Endothelial cell of umbilical vein (primary cell): ENCODE measurements around the gene LGALSL. TPM values are rescaled to one million over a fixed set of nuclear protein-coding genes. Genes with fewer than 3 reads are reported as not detected.

ENCODE experiments used
- BruUV-seq: library from RNA; stranded (reverse); fragments of 400-500 nt; replicated peaks from 2 replicates; lab custom pipeline; 2021; lab: Mats Ljungman, UMichigan
- CTCF ChIA-PET: fragments of 300-600, 350-600 bp; sonication (Branson Sonifier 250); formaldehyde crosslinking; loops from one replicate; lab custom pipeline; 2021; ENCODE audit warnings: antibody characterized with exemption, inconsistent platforms; lab: Charles Lee
- POLR2A ChIA-PET: fragments of 300-600, 350-600 bp; sonication (Branson Sonifier 250); formaldehyde crosslinking; loops from one replicate; lab custom pipeline; 2021; ENCODE audit warnings: antibody characterized with exemption, inconsistent platforms; lab: Charles Lee
- DNase-seq: peaks from one replicate; pipeline ENCODE4 v3.0.0-alpha.2; 2011; ENCODE audit warnings: low read depth, low spot score
- FAIRE-seq: peaks from 2 replicates; lab custom pipeline; 2011; peaks lifted over from hg19 to GRCh38; lab: Jason Lieb, UNC
- H2AFZ ChIP-seq: 2 replicates; pipeline ENCODE4 v1.6.0; 2012; ENCODE audit warnings: low read depth, low read length, control low read depth, inconsistent platforms
- H3K27ac ChIP-seq: 2 replicates; pipeline ENCODE4 v1.5.1; 2011; ENCODE audit warnings: low read depth, mild to moderate bottlenecking, control low read depth, low read length, moderate library complexity; ENCODE audit not compliant: insufficient read depth
- H3K27me3 ChIP-seq, 2 experiments: 2 replicates each; pipeline versions ENCODE4 v1.6.0 to v1.6.1; 2011; ENCODE audit warnings: low read length in 2 of 2, mixed read lengths in 1 of 2; ENCODE audit not compliant: control insufficient read depth in 2 of 2, insufficient read depth in 2 of 2
- H3K36me3 ChIP-seq, 2 experiments: 2 replicates in 1 of 2; 3 replicates in 1 of 2; pipeline ENCODE4 v1.5.1; 2011; ENCODE audit warnings: low read length in 2 of 2, mild to moderate bottlenecking in 1 of 2, moderate library complexity in 1 of 2; ENCODE audit not compliant: control insufficient read depth in 2 of 2, insufficient read depth in 2 of 2; ENCODE audit errors: extremely low read depth in 1 of 2
- H3K4me1 ChIP-seq: 3 replicates; pipeline ENCODE4 v1.5.1; 2011; ENCODE audit warnings: mild to moderate bottlenecking, low read length; ENCODE audit not compliant: control insufficient read depth, insufficient read depth; ENCODE audit errors: extremely low read depth
- H3K4me2 ChIP-seq: 2 replicates; pipeline ENCODE4 v1.6.1; 2011; ENCODE audit warnings: low read length, control low read depth, mixed read lengths; ENCODE audit not compliant: insufficient read depth
- H3K4me3 ChIP-seq, 3 experiments: fragments of 200-600 bp in 1 of 3; sonication (generic), shearing (Covaris generic) in 1 of 3; replicated peaks in 1 of 3; 2 replicates each; pipeline ENCODE4 v1.5.1; 2011 to 2016; ENCODE audit warnings: control low read depth in 3 of 3, low read length in 3 of 3, mild to moderate bottlenecking in 2 of 3, inconsistent platforms in 1 of 3, low read depth in 1 of 3, moderate library complexity in 1 of 3; ENCODE audit not compliant: insufficient read depth in 1 of 3
- H3K79me2 ChIP-seq: 2 replicates; pipeline ENCODE4 v1.6.0; 2012; ENCODE audit warnings: low read length, inconsistent platforms; ENCODE audit not compliant: control insufficient read depth, insufficient read depth
- H3K9ac ChIP-seq: replicated peaks from 2 replicates; pipeline ENCODE3; 2011; ENCODE audit warnings: low read length, control low read depth; ENCODE audit not compliant: insufficient read depth; ENCODE audit errors: extremely low read depth
- H3K9me1 ChIP-seq: replicated peaks from 3 replicates; pipeline ENCODE4 v1.6.0; 2011; ENCODE audit warnings: mild to moderate bottlenecking, low read length; ENCODE audit not compliant: control insufficient read depth, insufficient read depth; ENCODE audit errors: extremely low read depth
- H3K9me3 ChIP-seq: replicated peaks from 2 replicates; pipeline ENCODE4 v1.5.1; 2012; ENCODE audit warnings: low read length, inconsistent platforms; ENCODE audit not compliant: control insufficient read depth, insufficient read depth
- H4K20me1 ChIP-seq: replicated peaks from 2 replicates; pipeline ENCODE3; 2011; ENCODE audit warnings: mild to moderate bottlenecking, low read length; ENCODE audit not compliant: control insufficient read depth, insufficient read depth; ENCODE audit errors: extremely low read depth
- CTCF ChIP-seq, 2 donors: IDR thresholded peaks; 1 replicate in 1 of 2; 2 replicates in 1 of 2; pipeline ENCODE4 v1.5.1; 2011; ENCODE audit warnings: low read length in 2 of 2, mild to moderate bottlenecking in 2 of 2, moderate library complexity in 2 of 2, control low read depth in 1 of 2, inconsistent platforms in 1 of 2, low read depth in 1 of 2; ENCODE audit not compliant: insufficient read depth in 1 of 2; ENCODE audit errors: extremely low read depth in 1 of 2
- EZH2 ChIP-seq: IDR thresholded peaks from 2 replicates; pipeline ENCODE4 v1.6.1; 2012; ENCODE audit warnings: borderline replicate concordance, low read depth, mild to moderate bottlenecking, moderate library complexity, low read length, inconsistent platforms; ENCODE audit not compliant: severe bottlenecking
- FOS ChIP-seq: IDR thresholded peaks from 2 replicates; pipeline ENCODE4 v1.6.1; 2011; ENCODE audit warnings: mild to moderate bottlenecking, low read length, moderate library complexity, borderline replicate concordance; ENCODE audit not compliant: insufficient read depth
- GATA2 ChIP-seq: IDR thresholded peaks from 2 replicates; pipeline ENCODE4 v1.7.0; 2011; ENCODE audit warnings: low read depth, mild to moderate bottlenecking, moderate library complexity, mixed read lengths, low read length; ENCODE audit not compliant: insufficient read length, insufficient read depth
- JUN ChIP-seq: IDR thresholded peaks from 2 replicates; pipeline ENCODE4 v1.6.1; 2011; ENCODE audit warnings: borderline replicate concordance, low read depth; ENCODE audit not compliant: insufficient read length, insufficient read depth
- MAX ChIP-seq: IDR thresholded peaks from 2 replicates; pipeline ENCODE4 v1.6.1; 2011; ENCODE audit not compliant: insufficient read depth, insufficient read length
- MYC ChIP-seq: IDR thresholded peaks from one replicate; pipeline ENCODE4 v1.6.1; 2011; ENCODE audit warnings: mild to moderate bottlenecking, low read depth, low read length
- POLR2A ChIP-seq: IDR thresholded peaks from 2 replicates; pipeline ENCODE4 v1.6.1; 2012; ENCODE audit warnings: low read depth, mild to moderate bottlenecking, control low read depth, low read length
- POLR2AphosphoS5 ChIP-seq: IDR thresholded peaks from 2 replicates; pipeline ENCODE4 v1.6.1; 2012; ENCODE audit warnings: low read depth, mild to moderate bottlenecking, control low read depth, low read length, moderate library complexity; ENCODE audit not compliant: insufficient read depth
- dilution Hi-C: fragments of 300-500 bp; cut with MboI; formaldehyde crosslinking; loops from one replicate; pipeline ENCODE4 v1.15.0; 2019; ENCODE audit warnings: low sequenced_read_pairs; ENCODE audit not compliant: extremely low pct_ligation_motif_present
- intact Hi-C: fragments of 100-400 bp; cut with micrococcal nuclease; formaldehyde crosslinking; loops from one replicate; pipeline ENCODE4 v1.10.0; 2022
- polyA plus RNA-seq, 4 experiments: library from polyadenylated mRNA; depleted of rRNA in 3 of 4; stranded (reverse) in 3 of 4; unstranded in 1 of 4; fragments of >200 nt; gene quantifications; 2 replicates each; pipeline versions ENCODE4 v1.2.1 to v1.2.3, GENCODE V29; 2011 to 2012; ENCODE audit warnings: missing spikeins in 1 of 4
- total RNA-seq: library from RNA; stranded (reverse); gene quantifications from 2 replicates; pipeline ENCODE4 v1.2.3, GENCODE V29; 2021

LGALSL gene
- total and polyA plus RNA-seq, 2 donors (not counting 3 experiments of a cell fraction or from before 2014, with no cell fraction given) = 2.3 to 2.6 TPM

DNA sequence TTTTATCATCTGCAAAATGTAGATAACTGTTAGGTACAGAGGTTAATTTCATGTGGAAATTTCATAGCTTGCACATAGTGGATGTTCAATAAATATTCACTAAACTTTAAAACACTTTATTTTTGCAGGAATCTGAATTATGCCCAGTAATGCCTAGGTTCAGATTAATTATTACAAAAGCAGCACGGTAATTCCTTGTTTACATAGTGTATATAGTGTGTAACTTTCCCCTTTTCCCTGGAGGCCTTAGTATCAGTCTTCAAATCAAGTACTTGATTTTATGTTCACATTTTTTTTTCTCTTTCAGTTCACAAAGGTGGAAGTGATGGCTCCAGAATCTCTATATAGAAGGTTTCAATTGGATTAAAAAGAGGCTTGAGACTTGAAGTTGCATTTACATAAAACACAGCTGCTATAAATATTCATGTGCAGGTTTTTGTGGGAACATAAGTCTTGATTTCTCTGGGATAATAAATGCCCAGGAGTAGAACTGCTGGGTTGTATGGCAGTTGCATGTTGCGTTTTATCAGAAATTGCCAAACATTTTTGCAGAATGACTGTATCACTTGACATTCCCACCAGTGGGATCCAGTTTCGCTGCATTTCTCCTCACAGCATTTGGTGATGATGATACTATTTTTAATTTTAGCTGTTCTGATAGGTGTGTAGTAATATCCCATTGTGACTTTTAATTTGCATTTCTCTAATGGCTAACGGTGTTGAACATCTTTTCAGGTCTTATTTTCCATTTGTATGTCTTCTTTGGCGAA is 27.6 kb upstream of the LGALSL start:
- H3K36me3 ChIP-seq = no peaks in the 10 kb centered on the region
- no peaks in the 10 kb centered on the region for H3K9me3 ChIP-seq
- intact Hi-C loops (no loop called here), dilution Hi-C loops (no loop called here)
- H3K79me2 ChIP-seq = no peaks in the 10 kb centered on the region
- H3K9me1 ChIP-seq = no peaks in the 10 kb centered on the region
- no peak for DNase-seq
- BruUV-seq = no TSS peak
- no peak overlapping the region for H2AFZ ChIP-seq
- no peak overlapping the region for H3K27ac ChIP-seq
- no peaks in the 10 kb centered on the region for H3K4me1 ChIP-seq
- H3K27me3 ChIP-seq = peaks cover 13 to 27% of the 10 kb centered on the region in 2 experiments
- ChIA-PET CTCF (interaction anchor here (1.4 to 2.1 kb wide), 2 partner anchors 62 to 377 kb away, joined by 3 to 4 read pairs; no protein-coding TSS in a partner anchor), POLR2A (no interaction called here)
- no peak overlapping the region for H3K4me3 ChIP-seq
- FAIRE-seq = no peak
- H3K9ac ChIP-seq = no peak overlapping the region
- TF ChIP-seq POLR2A = no peak
- TF ChIP-seq CTCF (IDR thresholded peaks at IDR 0.05; ENCODE audit: extremely low read depth in 1 of 2, insufficient read depth in 1 of 2, low read depth in 1 of 2, low read length in 2 of 2) = no peak
- no peak for TF ChIP-seq JUN
- no peak for TF ChIP-seq MAX
- no peak for TF ChIP-seq FOS
- TF ChIP-seq POLR2AphosphoS5 = no peak
- TF ChIP-seq EZH2 = no peak
- TF ChIP-seq MYC = no peak
- TF ChIP-seq GATA2 = no peak
- H3K4me2 ChIP-seq = no peak overlapping the region
- no peaks in the 10 kb centered on the region for H4K20me1 ChIP-seq
